Daoy (cell line): ENCODE measurements around the gene CD163L1. TPM values are rescaled to one million over a fixed set of nuclear protein-coding genes. Genes with fewer than 3 reads are reported as not detected.

ENCODE experiments used
- DNase-seq: peaks from one replicate; pipeline ENCODE4 v3.0.0-alpha.2; 2015; ENCODE audit warnings: low read depth
- total RNA-seq: library from RNA; depleted of rRNA; stranded (reverse); fragments of >200 nt; shearing (Covaris generic); gene quantifications from 2 replicates; pipeline ENCODE4 v1.2.3, GENCODE V29; 2014; rRNA removed

The CD163L1 gene
- total RNA-seq, 1 experiment from 2014 or later: 21.4 TPM

DNA sequence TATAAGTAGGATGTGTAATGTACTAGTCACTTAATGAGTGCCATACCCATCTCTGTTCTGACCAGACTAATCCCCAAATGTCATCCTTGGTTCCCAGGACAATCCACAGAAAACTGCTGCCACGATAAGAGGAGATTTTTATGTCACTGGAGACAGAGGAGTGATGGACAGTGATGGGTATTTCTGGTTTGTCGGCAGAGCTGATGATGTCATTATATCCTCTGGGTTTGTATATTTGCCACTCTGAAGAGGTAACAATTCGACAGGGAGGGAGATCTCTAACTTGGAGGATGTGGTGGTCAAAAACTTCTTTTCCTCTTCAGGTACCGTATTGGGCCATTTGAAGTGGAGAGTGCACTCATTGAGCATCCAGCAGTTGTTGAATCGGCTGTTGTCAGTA is 119.8 kb downstream of the CD163L1 start:
- no peak for DNase-seq

DNA sequence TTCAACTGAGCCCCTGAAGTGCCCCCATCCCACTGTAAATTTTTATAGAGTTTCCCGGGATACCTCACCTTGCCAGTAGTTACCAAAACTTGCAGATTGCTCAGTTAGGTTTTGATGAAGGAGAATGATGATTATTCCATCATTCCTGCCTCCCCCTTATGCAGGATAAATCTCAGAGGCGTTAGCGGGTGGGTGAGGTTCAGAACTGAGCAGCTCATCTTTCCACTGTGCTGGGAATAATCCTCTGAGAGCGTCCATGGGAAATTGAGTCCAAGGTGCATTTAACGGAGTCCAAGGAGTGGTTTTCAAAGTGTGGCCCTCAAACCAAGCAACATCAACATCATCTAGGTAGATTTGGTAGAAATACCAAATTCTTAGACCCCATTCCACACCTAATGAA is 121.4 kb downstream of the CD163L1 start:
- no peak for DNase-seq

DNA sequence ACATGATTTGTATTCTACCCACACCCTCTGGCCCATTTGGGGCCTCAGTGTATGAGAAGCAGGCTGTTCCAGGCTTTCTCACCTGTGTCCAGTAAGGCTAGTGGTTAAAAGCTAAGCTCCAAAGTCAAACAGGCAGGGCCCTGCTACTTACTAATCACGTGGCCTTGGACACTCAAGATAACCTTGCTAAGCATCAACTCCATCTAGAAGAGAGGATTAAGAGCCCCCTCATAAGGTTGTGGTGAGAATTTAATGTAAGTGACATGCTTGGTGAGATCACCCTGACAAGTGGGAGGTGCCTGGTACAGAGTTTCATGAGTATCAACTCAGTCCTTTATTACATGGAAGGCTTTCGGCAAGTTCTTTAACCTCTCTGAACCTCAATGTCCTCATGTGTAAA is 122.3 kb downstream of the CD163L1 start:
- DNase-seq: no peak

DNA sequence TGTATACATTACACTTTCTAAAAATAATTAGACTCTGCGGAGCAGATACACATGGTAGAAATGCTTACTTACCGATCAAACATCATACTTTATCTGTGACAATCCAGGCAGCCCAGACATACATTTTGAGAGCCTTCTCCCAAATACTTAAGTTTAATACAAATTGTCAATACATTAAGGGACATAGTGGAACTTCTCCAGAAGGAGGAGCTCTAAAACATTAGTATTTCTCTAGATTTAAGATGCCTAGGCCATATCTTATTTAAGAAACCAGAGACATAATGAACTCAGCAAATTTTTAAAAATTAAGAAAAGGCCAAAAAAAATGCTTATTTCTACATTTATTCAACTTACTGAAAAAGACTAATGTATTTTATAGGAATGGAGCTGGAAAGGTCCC is 124.0 kb downstream of the CD163L1 start:
- no peak for DNase-seq

DNA sequence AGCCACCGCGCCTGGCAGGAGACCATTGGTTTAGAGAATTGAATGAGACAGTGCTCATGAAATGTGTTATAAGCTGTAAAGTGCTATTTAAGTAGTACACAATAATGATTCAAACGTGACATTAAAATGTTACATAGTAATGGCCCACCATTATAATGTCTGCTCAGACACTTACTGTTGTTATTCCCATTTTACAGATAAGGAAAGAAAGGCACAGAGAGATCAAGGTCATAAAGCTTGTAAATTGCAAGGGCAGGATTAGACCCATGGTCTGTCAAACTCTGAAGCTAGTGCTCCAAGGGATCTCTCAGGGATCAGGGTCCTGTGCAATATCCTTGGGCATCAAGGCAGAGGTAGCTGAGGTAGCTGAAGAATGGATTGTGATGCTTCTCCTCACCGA is 133.9 kb downstream of the CD163L1 start:
- no peak for DNase-seq

Other genes with a start within 250 kb of the CD163L1 start
- gene ACSM4, start 140.1 kb downstream of the CD163L1 start, total RNA-seq: not detected in 2 replicates
- under 0.01 TPM in 1 of 2 replicates, not detected in the other for gene CD163, start 59.6 kb upstream of the CD163L1 start, total RNA-seq
- gene APOBEC1, start 221.8 kb upstream of the CD163L1 start, total RNA-seq: not detected in 2 replicates